WTC11 (cell line): ENCODE measurements around the gene LRCH4. TPM values are rescaled to one million over a fixed set of nuclear protein-coding genes. Genes with fewer than 3 reads are reported as not detected.
"Not testable (repeated sequence)": the region's sequence is repeated elsewhere in the genome, so short reads cannot be mapped to it uniquely, and the experiment has no call there.

Source experiments
- ATAC-seq: fragments of 200-7000 bp; cut with Tn5 transposase; 2 replicates; pipeline ENCODE4 v1.10.0; 2021; ENCODE audit warnings: mild to moderate bottlenecking, moderate library complexity
- CTCF ChIA-PET: fragments of 300-600 bp; sonication (Branson Sonifier 250); formaldehyde crosslinking; loops from one replicate; lab custom pipeline; 2021; ENCODE audit warnings: antibody characterized with exemption; lab: Charles Lee
- POLR2A ChIA-PET: fragments of 350-600 bp; sonication (Branson Sonifier 250); formaldehyde crosslinking; loops from one replicate; lab custom pipeline; 2021; ENCODE audit warnings: antibody characterized with exemption; lab: Charles Lee
- DNase-seq: peaks from one replicate; pipeline ENCODE4 v3.0.0; 2021; ENCODE audit warnings: low spot score
- H3K27ac Mint-ChIP-seq: 2 replicates; pipeline ENCODE4 v1.8.0; 2021; ENCODE audit warnings: mixed read lengths
- H3K27me3 Mint-ChIP-seq: 2 replicates; pipeline ENCODE4 v1.8.0; 2021; ENCODE audit warnings: low read depth, mild to moderate bottlenecking, moderate library complexity, mixed read lengths
- H3K36me3 Mint-ChIP-seq: 2 replicates; pipeline ENCODE4 v1.8.0; 2021; ENCODE audit warnings: mixed read lengths
- H3K4me1 Mint-ChIP-seq: 2 replicates; pipeline ENCODE4 v1.8.0; 2022; ENCODE audit warnings: mixed read lengths
- H3K4me3 Mint-ChIP-seq: 2 replicates; pipeline ENCODE4 v1.8.0; 2021; ENCODE audit warnings: mild to moderate bottlenecking, moderate library complexity, mixed read lengths
- H3K9me3 Mint-ChIP-seq: 2 replicates; pipeline ENCODE4 v1.8.0; 2021; ENCODE audit warnings: mixed read lengths
- CTCF ChIP-seq: fragments of 200-600 bp; IDR thresholded peaks from 2 replicates; pipeline ENCODE4 v1.8.0; 2022; ENCODE audit warnings: antibody characterized with exemption
- HMGXB4 ChIP-seq: sonication (generic); formaldehyde crosslinking; IDR thresholded peaks from 2 replicates; pipeline ENCODE4 v1.8.1; 2023; ENCODE audit warnings: mild to moderate bottlenecking, moderate library complexity, missing genetic modification reagents
- MAX ChIP-seq: sonication (generic); formaldehyde crosslinking; IDR thresholded peaks from 2 replicates; pipeline ENCODE4 v1.8.0; 2022; ENCODE audit warnings: mild to moderate bottlenecking, missing genetic modification reagents
- NR2C2 ChIP-seq: sonication (generic); formaldehyde crosslinking; IDR thresholded peaks from 2 replicates; pipeline ENCODE4 v1.8.0; 2022; ENCODE audit warnings: mild to moderate bottlenecking, missing genetic modification reagents
- SP1 ChIP-seq: sonication (generic); formaldehyde crosslinking; conservative IDR thresholded peaks from 2 replicates; pipeline ENCODE4 v1.8.1; 2022; ENCODE audit warnings: missing genetic modification reagents
- TCF7 ChIP-seq: sonication (generic); formaldehyde crosslinking; IDR thresholded peaks from 2 replicates; pipeline ENCODE4 v1.8.0; 2022; ENCODE audit warnings: mild to moderate bottlenecking, low read depth, missing genetic modification reagents, moderate library complexity
- ZNF138 ChIP-seq: sonication (generic); formaldehyde crosslinking; conservative IDR thresholded peaks from 2 replicates; pipeline ENCODE4 v1.8.1; 2022; ENCODE audit warnings: mild to moderate bottlenecking, moderate library complexity, missing genetic modification reagents
- ZNF232 ChIP-seq: sonication (generic); formaldehyde crosslinking; IDR thresholded peaks from 2 replicates; pipeline ENCODE4 v1.8.0; 2022; ENCODE audit warnings: mild to moderate bottlenecking, missing genetic modification reagents
- ZNF423 ChIP-seq: fragments of 250-450 bp; sonication (Bioruptor Pico); IDR thresholded peaks from 2 replicates; pipeline ENCODE4 v2.1.2; 2022; ENCODE audit warnings: mild to moderate bottlenecking, moderate library complexity
- ZNF512 ChIP-seq: sonication (generic); formaldehyde crosslinking; IDR thresholded peaks from 2 replicates; pipeline ENCODE4 v1.8.1; 2022; ENCODE audit warnings: missing genetic modification reagents, borderline replicate concordance
- total RNA-seq: library from RNA; stranded (reverse); gene quantifications from 3 replicates; pipeline ENCODE4 v1.2.3, GENCODE V29; 2021
- TF ChIP-seq, protein P1 (sequence below): sonication (generic); formaldehyde crosslinking; IDR thresholded peaks from 2 replicates; pipeline ENCODE4 v1.8.1; 2023; ENCODE audit warnings: mild to moderate bottlenecking, missing genetic modification reagents

Gene LRCH4
- total RNA-seq, 1 experiment from 2014 or later: 56.7 TPM

DNA sequence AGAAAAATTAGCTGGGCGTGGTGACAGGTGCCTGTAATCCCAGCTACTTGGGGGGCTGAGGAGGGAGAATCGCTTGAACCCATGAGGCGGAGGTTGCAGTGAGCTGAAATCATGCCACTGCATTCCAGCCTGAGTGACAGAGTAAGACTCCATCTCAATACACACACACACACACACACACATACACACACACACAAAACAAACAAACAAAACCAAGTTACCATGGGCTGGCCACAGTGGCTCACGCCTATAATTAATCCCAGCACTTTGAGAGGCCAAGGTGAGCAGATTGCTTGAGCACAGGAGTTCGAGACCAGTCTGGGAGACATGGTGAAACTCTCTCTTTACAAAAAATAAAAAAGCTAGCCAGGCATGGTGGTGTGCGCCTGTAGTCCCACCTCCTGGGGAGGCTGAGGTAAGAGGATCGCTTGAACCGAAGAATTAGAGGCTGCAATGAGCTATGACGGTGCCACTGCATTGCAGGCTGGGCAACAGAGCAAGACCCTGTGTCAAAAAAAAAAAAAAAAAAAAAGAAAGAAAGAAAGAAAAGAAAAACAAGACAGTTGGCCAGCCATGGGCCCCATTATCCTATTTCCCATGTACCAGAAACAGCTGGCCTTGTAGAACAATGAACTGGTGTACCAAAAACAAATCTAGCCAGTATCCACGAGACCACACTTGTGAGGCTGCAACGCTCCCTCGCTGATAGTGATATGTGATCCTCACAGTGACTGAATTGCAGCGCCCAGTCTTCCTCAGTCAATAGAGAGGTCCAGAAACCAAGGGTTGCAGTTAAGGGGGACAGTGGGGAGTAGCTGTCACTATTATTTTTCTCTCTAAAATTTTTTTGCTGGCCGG is 53.5 kb downstream of the LRCH4 start (continued):
- no peak for TF ChIP-seq MAX (CRISPR knock-in tag)
- TF ChIP-seq ZNF232: no peak
- no peak for TF ChIP-seq SP1 (CRISPR knock-in tag)
- no peak for TF ChIP-seq ZNF138 (CRISPR knock-in tag)
- no peak for TF ChIP-seq ZNF512 (CRISPR knock-in tag)
- no peak for TF ChIP-seq TCF7
- TF ChIP-seq NR2C2: no peak
- TF ChIP-seq, protein P1, sequence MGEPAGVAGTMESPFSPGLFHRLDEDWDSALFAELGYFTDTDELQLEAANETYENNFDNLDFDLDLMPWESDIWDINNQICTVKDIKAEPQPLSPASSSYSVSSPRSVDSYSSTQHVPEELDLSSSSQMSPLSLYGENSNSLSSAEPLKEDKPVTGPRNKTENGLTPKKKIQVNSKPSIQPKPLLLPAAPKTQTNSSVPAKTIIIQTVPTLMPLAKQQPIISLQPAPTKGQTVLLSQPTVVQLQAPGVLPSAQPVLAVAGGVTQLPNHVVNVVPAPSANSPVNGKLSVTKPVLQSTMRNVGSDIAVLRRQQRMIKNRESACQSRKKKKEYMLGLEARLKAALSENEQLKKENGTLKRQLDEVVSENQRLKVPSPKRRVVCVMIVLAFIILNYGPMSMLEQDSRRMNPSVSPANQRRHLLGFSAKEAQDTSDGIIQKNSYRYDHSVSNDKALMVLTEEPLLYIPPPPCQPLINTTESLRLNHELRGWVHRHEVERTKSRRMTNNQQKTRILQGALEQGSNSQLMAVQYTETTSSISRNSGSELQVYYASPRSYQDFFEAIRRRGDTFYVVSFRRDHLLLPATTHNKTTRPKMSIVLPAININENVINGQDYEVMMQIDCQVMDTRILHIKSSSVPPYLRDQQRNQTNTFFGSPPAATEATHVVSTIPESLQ (CRISPR knock-in tag): no peak
- TF ChIP-seq ZNF423 (CRISPR knock-in tag): no peak
- no peak for TF ChIP-seq CTCF
- TF ChIP-seq HMGXB4: no peak
- TF ChIP-seq, all 79 proteins: peak for 0

GRCh38 chr7:100528108-100528866 is 57.6 kb downstream of the LRCH4 start:
- ATAC-seq, DNase-seq, H3K9me3 Mint-ChIP-seq, H3K36me3 Mint-ChIP-seq, H3K27ac Mint-ChIP-seq, H3K4me3 Mint-ChIP-seq, H3K4me1 Mint-ChIP-seq, H3K27me3 Mint-ChIP-seq, POLR2A ChIA-PET: not testable (repeated sequence)
- CTCF ChIA-PET: interaction anchor here (0.9 to 1.1 kb wide), 2 partner anchors 32 to 58 kb away, joined by 3 to 4 read pairs; partner anchors contain the start of gene FBXO24

Other genes with a start within 250 kb of the LRCH4 start
- gene PILRB, start 228.0 kb downstream of the LRCH4 start, total RNA-seq: 30.2 to 35.8 TPM (median 30.7 TPM) in 3 replicates
- 1.8 to 3.2 TPM (median 3.0 TPM) in 3 replicates for gene PILRA, start 212.6 kb downstream of the LRCH4 start, total RNA-seq
- 1.4 to 1.5 TPM (median 1.4 TPM) in 3 replicates for gene ZCWPW1, start 157.4 kb downstream of the LRCH4 start, total RNA-seq
- 41.9 to 49.6 TPM (median 47.7 TPM) in 3 replicates for gene MEPCE, start 156.3 kb downstream of the LRCH4 start, total RNA-seq
- 85.9 to 90.8 TPM (median 88.3 TPM) in 3 replicates for gene PPP1R35, start 149.6 kb downstream of the LRCH4 start, total RNA-seq
- gene SPACDR, start 121.9 kb downstream of the LRCH4 start, total RNA-seq: 0.33 to 0.48 TPM (median 0.39 TPM) in 3 replicates
- 27.5 to 34.5 TPM (median 29.7 TPM) in 3 replicates for gene TSC22D4, start 106.9 kb downstream of the LRCH4 start, total RNA-seq
- 6.2 to 7.6 TPM (median 6.7 TPM) in 3 replicates for gene NYAP1, start 102.2 kb downstream of the LRCH4 start, total RNA-seq
- 6.4 to 7.4 TPM (median 7.4 TPM) in 3 replicates for gene AGFG2, start 46.9 kb downstream of the LRCH4 start, total RNA-seq
- gene SAP25, start 12.2 kb downstream of the LRCH4 start, total RNA-seq: 9.3 to 11.7 TPM (median 9.7 TPM) in 3 replicates
- 0.70 to 1.3 TPM (median 0.94 TPM) in 3 replicates for gene FBXO24, start 199 bp upstream of the LRCH4 start, total RNA-seq
- 53.5 to 74.8 TPM (median 70.4 TPM) in 3 replicates for gene PCOLCE, start 16.2 kb upstream of the LRCH4 start, total RNA-seq
- 21.9 to 22.4 TPM (median 22.0 TPM) in 3 replicates for gene MOSPD3, start 26.4 kb upstream of the LRCH4 start, total RNA-seq
- 5.7 to 7.1 TPM (median 5.8 TPM) in 3 replicates for gene TFR2, start 55.4 kb upstream of the LRCH4 start, total RNA-seq
- gene ACTL6B, start 70.3 kb upstream of the LRCH4 start, total RNA-seq: 0.96 to 1.3 TPM (median 0.99 TPM) in 3 replicates
- 182 to 194 TPM (median 184 TPM) in 3 replicates for gene GNB2, start 87.6 kb upstream of the LRCH4 start, total RNA-seq
- gene GIGYF1, start 108.1 kb upstream of the LRCH4 start, total RNA-seq: 116 to 130 TPM (median 123 TPM) in 3 replicates
- gene POP7, start 120.0 kb upstream of the LRCH4 start, total RNA-seq: 71.9 to 79.2 TPM (median 78.1 TPM) in 3 replicates
- gene EPO, start 134.3 kb upstream of the LRCH4 start, total RNA-seq: 0.63 to 0.76 TPM (median 0.66 TPM) in 3 replicates
- 0.02 to 0.07 TPM (median 0.02 TPM) in 3 replicates for gene ZAN, start 147.5 kb upstream of the LRCH4 start, total RNA-seq
- gene EPHB4, start 241.4 kb upstream of the LRCH4 start, total RNA-seq: 99.7 to 120 TPM (median 104 TPM) in 3 replicates